Measurements from ENCODE around the gene SPRR2G. TPM values are rescaled to one million over a fixed set of nuclear protein-coding genes. Genes with fewer than 3 reads are reported as not detected.
"Not testable (repeated sequence)": the region's sequence is repeated elsewhere in the genome, so short reads cannot be mapped to it uniquely, and the experiment has no call there.

The SPRR2G gene
- total RNA-seq: not detected

GRCh38 chr1:153150846-153151245 lies at the start of gene SPRR2G:
Gene SPRR2G (minus strand): TSS chr1:153150890. CDS start chr1:153150110, 780 bp downstream.
- DNase-seq: no peak
- Mint-ChIP-seq H3K4me1 (no peaks in the 10 kb centered on the region), H3K27me3 (peaks cover 25% of the 10 kb centered on the region), H3K4me3 (no peak within 1 kb of the TSS), H3K27ac (no peak within 1 kb of the TSS), H3K36me3 (no peaks in the 10 kb centered on the region), H3K9me3 (no peaks in the 10 kb centered on the region)

GRCh38 chr1:153195216-153195615 lies 44.5 kb upstream of the SPRR2G start:
- no peaks in the 10 kb centered on the region for H3K9me3 Mint-ChIP-seq
- no peak for DNase-seq

GRCh38 chr1:153194331-153195050 lies 43.8 kb upstream of the SPRR2G start:
- Mint-ChIP-seq H3K27me3 (peaks cover 63% of the 10 kb centered on the region), H3K36me3 (no peaks in the 10 kb centered on the region), H3K27ac (no peak overlapping the region)

More at GRCh38 chr1:153195216-153195615, 44.5 kb upstream of the SPRR2G start:
- Mint-ChIP-seq H3K27ac (no peak overlapping the region), H3K27me3 (peaks cover 58% of the 10 kb centered on the region), H3K4me1 (no peaks in the 10 kb centered on the region), H3K4me3 (no peak overlapping the region), H3K36me3 (no peaks in the 10 kb centered on the region)

DNA sequence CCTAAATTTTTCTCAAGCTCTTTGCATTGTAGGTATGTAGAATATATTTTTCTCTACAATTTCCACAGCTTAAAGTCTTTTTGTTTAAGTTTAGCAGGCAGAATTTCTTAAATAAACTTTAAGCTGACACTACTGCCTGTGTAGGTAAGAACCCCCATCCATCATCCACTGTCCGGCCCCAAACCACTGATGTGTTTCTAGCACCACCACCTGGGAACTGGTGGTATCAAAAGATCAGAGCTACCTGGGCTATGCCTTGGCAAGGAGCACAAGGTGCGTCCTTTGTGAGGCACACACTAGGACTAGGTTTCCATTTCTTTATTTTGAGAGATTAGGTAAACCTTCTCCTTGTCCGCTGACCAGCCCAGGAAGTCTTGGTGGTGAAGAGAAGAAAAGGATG lies 42.0 kb upstream of the SPRR2G start:
- Mint-ChIP-seq H3K36me3 (no peaks in the 10 kb centered on the region), H3K4me1 (no peaks in the 10 kb centered on the region), H3K9me3 (no peaks in the 10 kb centered on the region), H3K27ac (no peak overlapping the region), H3K4me3 (no peak overlapping the region), H3K27me3 (peaks cover 61% of the 10 kb centered on the region)
- DNase-seq: no peak

More at GRCh38 chr1:153194331-153195050, 43.8 kb upstream of the SPRR2G start:
- no peak for DNase-seq
- Mint-ChIP-seq H3K4me1 (no peaks in the 10 kb centered on the region), H3K4me3 (no peak overlapping the region), H3K9me3 (no peaks in the 10 kb centered on the region)

GRCh38 chr1:153190373-153190772 lies 39.7 kb upstream of the SPRR2G start:
- H3K36me3 Mint-ChIP-seq: no peaks in the 10 kb centered on the region
- no peak overlapping the region for H3K27ac Mint-ChIP-seq
- DNase-seq: no peak
- peaks cover 10% of the 10 kb centered on the region for H3K9me3 Mint-ChIP-seq
- H3K27me3 Mint-ChIP-seq: peaks cover 66% of the 10 kb centered on the region
- H3K4me1 Mint-ChIP-seq: no peaks in the 10 kb centered on the region
- H3K4me3 Mint-ChIP-seq: no peak overlapping the region

- DNase-seq, H3K4me1 Mint-ChIP-seq, H3K4me3 Mint-ChIP-seq, H3K36me3 Mint-ChIP-seq, H3K27ac Mint-ChIP-seq: not testable (repeated sequence)
- Mint-ChIP-seq H3K27me3 (peaks cover 64% of the 10 kb centered on the region), H3K9me3 (peaks cover 12% of the 10 kb centered on the region)
Observed at GRCh38 chr1:153188301-153188700, 37.6 kb upstream of the SPRR2G start.

GRCh38 chr1:153180556-153180955 lies 29.9 kb upstream of the SPRR2G start:
- Mint-ChIP-seq H3K4me3 (no peak overlapping the region), H3K27me3 (peaks cover 26% of the 10 kb centered on the region), H3K9me3 (peaks cover 3% of the 10 kb centered on the region), H3K36me3 (no peaks in the 10 kb centered on the region), H3K27ac (no peak overlapping the region), H3K4me1 (no peaks in the 10 kb centered on the region)
- no peak for DNase-seq

GRCh38 chr1:153178922-153179321 lies 28.2 kb upstream of the SPRR2G start:
- DNase-seq: no peak
- no peaks in the 10 kb centered on the region for H3K36me3 Mint-ChIP-seq

GRCh38 chr1:153174624-153175023 lies 23.9 kb upstream of the SPRR2G start:
- H3K27ac Mint-ChIP-seq: no peak overlapping the region
- no peaks in the 10 kb centered on the region for H3K36me3 Mint-ChIP-seq
- no peaks in the 10 kb centered on the region for H3K4me1 Mint-ChIP-seq

More at GRCh38 chr1:153178922-153179321, 28.2 kb upstream of the SPRR2G start:
- Mint-ChIP-seq H3K27me3 (peaks cover 19% of the 10 kb centered on the region), H3K27ac (no peak overlapping the region), H3K4me3 (no peak overlapping the region), H3K9me3 (no peaks in the 10 kb centered on the region), H3K4me1 (no peaks in the 10 kb centered on the region)

GRCh38 chr1:153168686-153169085 lies 18.0 kb upstream of the SPRR2G start:
- Mint-ChIP-seq H3K27ac (no peak overlapping the region), H3K27me3 (peaks cover 25% of the 10 kb centered on the region), H3K36me3 (no peaks in the 10 kb centered on the region), H3K9me3 (no peaks in the 10 kb centered on the region), H3K4me3 (no peak overlapping the region), H3K4me1 (no peaks in the 10 kb centered on the region)
- no peak for DNase-seq

More at GRCh38 chr1:153174624-153175023, 23.9 kb upstream of the SPRR2G start:
- Mint-ChIP-seq H3K27me3 (peaks cover 7% of the 10 kb centered on the region), H3K4me3 (no peak overlapping the region), H3K9me3 (no peaks in the 10 kb centered on the region)
- DNase-seq: no peak

- no peaks in the 10 kb centered on the region for H3K36me3 Mint-ChIP-seq
- no peak for DNase-seq
- peaks cover 9% of the 10 kb centered on the region for H3K9me3 Mint-ChIP-seq
- H3K27ac Mint-ChIP-seq: no peak overlapping the region
- no peak overlapping the region for H3K4me3 Mint-ChIP-seq
- H3K27me3 Mint-ChIP-seq: peaks cover 23% of the 10 kb centered on the region
- no peaks in the 10 kb centered on the region for H3K4me1 Mint-ChIP-seq
Observed at GRCh38 chr1:153155541-153155940, 4.9 kb upstream of the SPRR2G start.

- Mint-ChIP-seq H3K27me3 (peaks cover 25% of the 10 kb centered on the region), H3K36me3 (no peaks in the 10 kb centered on the region), H3K4me3 (no peak overlapping the region), H3K9me3 (peaks cover 1% of the 10 kb centered on the region), H3K27ac (no peak overlapping the region), H3K4me1 (no peaks in the 10 kb centered on the region)
- DNase-seq: no peak
Observed at GRCh38 chr1:153152481-153152880, 1.8 kb upstream of the SPRR2G start.

- Mint-ChIP-seq H3K27me3 (peaks cover 42% of the 10 kb centered on the region), H3K36me3 (no peaks in the 10 kb centered on the region), H3K4me1 (no peaks in the 10 kb centered on the region), H3K27ac (no peak overlapping the region), H3K9me3 (no peaks in the 10 kb centered on the region), H3K4me3 (no peak overlapping the region)
- DNase-seq: no peak
Observed at GRCh38 chr1:153141377-153141776, 9.3 kb downstream of the SPRR2G start.

- Mint-ChIP-seq H3K36me3 (no peaks in the 10 kb centered on the region), H3K4me1 (no peaks in the 10 kb centered on the region), H3K27ac (no peak overlapping the region), H3K27me3 (peaks cover 45% of the 10 kb centered on the region), H3K4me3 (no peak overlapping the region), H3K9me3 (no peaks in the 10 kb centered on the region)
- DNase-seq: no peak
Observed at GRCh38 chr1:153140484-153140883, 10.2 kb downstream of the SPRR2G start.

- Mint-ChIP-seq H3K27me3 (peaks cover 63% of the 10 kb centered on the region), H3K4me1 (no peaks in the 10 kb centered on the region), H3K27ac (no peak overlapping the region), H3K9me3 (no peaks in the 10 kb centered on the region), H3K36me3 (no peaks in the 10 kb centered on the region), H3K4me3 (no peak overlapping the region)
- no peak for DNase-seq
Observed at GRCh38 chr1:153133743-153134142, 16.9 kb downstream of the SPRR2G start.

GRCh38 chr1:153133267-153133666 lies 17.4 kb downstream of the SPRR2G start:
- no peak for DNase-seq
- Mint-ChIP-seq H3K4me3 (no peak overlapping the region), H3K4me1 (no peaks in the 10 kb centered on the region), H3K27ac (no peak overlapping the region), H3K27me3 (peaks cover 60% of the 10 kb centered on the region), H3K9me3 (no peaks in the 10 kb centered on the region), H3K36me3 (no peaks in the 10 kb centered on the region)
